Measurements from ENCODE around the gene ARHGAP26.

The ARHGAP26 gene

GRCh38 chr5:142830241-142831008, 60.2 kb downstream of the ARHGAP26 start:
- no peak for DNase-seq

DNA sequence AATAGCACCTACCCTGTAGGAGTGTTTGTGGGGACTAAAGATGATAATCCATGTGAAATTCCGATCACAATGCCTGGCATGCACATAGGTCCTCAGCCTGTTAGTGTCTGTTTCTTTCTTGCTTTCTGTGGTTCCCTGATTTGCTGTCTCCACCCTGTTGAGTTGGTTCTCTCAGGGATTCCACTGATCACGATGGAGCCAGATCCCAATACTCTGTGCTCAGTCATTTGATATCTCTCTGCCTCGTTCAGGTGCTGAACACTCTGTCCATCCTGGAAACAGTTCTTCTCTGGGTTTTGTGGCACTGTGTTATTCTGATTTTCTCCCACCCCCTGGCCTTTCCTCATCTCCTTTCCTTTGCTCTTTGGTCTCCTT, 60.8 kb downstream of the ARHGAP26 start:
- DNase-seq: no peak

DNA sequence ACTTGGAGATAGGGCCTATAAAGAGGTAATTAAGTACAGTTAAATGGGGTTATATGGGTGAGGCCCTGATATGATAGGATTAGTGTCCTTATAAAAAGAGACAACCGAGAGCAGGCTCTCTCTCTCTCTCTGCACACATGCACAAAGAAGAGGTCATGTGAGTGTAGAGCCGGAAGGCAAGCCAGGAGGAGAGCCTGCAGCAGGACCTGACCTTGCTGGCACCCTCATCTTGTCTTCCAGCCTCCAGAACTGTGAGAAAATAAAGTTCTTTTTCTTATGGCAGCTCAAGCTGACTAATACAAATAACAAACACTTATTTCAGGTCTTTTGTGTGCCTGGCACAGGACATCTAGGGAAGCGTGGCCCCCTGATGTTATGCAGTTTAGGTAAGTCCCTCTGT, 62.1 kb downstream of the ARHGAP26 start:
- no peak for DNase-seq

- DNase-seq: no peak
Observed at GRCh38 chr5:142833517-142834449, 63.6 kb downstream of the ARHGAP26 start.

DNA sequence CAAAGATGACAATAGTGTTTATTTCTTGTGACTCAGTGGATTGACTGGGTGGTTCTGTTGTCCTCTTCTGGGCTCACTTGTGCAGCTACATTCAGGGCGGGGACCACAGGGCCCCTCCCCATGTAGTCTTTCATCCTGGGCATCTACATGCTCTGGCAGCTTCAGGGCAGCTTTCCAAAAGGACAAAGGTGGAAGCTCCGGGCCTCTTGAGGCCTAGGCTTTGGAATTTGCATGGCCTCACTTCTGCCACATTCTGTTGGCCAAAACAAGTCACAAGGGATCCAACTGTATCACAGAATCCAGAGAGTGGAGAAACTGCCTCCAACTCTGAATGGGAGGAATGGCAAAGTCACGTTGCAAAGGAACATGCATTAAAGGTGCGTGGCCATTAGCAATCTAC, 64.3 kb downstream of the ARHGAP26 start:
- DNase-seq: no peak

DNA sequence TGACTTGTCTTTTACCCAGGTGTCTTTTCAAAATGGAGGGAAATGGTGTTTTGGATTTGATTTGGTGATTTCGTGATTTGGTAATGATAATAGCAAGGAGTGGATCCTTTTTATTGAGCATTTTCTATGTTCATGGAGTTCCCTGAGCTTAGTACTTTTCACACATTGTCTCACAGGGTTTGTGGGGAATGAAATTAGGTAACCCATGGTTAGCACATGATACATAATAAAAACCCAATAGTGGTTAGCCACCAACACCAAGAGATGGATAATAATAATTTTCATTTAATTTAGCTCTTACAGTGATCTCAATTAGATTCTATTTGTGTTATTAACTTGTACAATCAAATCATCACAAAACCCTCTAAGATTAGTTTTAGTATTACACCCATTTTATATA, 65.4 kb downstream of the ARHGAP26 start:
- no peak for DNase-seq

- no peak for DNase-seq
Observed at GRCh38 chr5:142836048-142836447, 65.9 kb downstream of the ARHGAP26 start.

- peak; percentile 84 to 85 for DNase-seq
Observed at GRCh38 chr5:142837081-142837725, 67.0 kb downstream of the ARHGAP26 start.

GRCh38 chr5:142838845-142839244, 68.7 kb downstream of the ARHGAP26 start:
- no peak for DNase-seq

- no peak for DNase-seq
Observed at GRCh38 chr5:142839711-142840346, 69.7 kb downstream of the ARHGAP26 start.

DNA sequence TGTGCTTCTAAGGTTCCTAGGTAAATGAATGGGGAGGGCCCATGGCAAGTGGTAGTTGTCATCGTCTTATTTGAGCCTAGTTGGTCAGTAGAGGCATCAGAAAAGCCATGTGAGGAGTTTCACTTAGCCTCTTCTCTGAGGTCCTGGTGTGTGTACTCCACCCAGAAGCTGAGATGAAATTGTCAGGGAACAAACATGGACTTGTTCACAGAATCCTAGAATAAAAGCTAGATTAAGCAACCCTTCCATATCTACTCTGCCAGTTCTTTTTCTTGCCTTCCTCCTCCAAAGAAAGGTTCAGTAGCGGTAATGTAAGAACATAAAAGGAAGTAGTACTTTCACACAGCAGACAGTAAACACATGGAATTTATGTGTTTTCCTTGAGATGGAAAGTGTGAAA, 70.4 kb downstream of the ARHGAP26 start:
- DNase-seq: no peak

- DNase-seq: no peak
Observed at GRCh38 chr5:142841511-142842265, 71.5 kb downstream of the ARHGAP26 start.

- no peak for DNase-seq
Observed at GRCh38 chr5:142842994-142843905, 73.1 kb downstream of the ARHGAP26 start.

GRCh38 chr5:142844866-142845265, 74.7 kb downstream of the ARHGAP26 start:
- no peak for DNase-seq

DNA sequence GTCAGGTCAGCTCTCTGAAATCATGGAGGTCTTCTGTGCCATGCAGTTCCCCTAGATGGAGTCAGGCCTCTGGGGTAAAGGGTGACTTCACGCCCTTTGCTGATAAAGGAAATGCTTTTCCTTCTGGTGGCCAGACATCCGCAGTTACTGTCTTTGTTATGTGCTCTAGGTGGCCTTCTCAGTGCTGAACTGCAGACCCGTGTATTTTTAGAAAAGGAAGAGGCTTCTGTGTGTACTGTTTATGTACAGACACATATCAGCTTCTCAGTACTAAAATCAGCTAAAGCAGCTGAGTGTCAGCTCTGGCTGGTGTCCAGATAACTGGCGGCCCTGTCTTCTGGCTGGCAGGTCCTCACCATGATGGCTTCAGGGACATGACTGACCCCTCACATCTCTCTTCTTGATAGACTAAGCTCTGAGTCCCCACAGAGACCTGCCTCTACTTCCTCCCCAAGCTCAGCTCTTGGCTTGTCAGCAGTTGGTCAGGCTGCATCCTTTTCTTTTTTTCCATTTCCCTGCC, 75.3 kb downstream of the ARHGAP26 start:
- DNase-seq: peak; percentile 32 to 38

DNA sequence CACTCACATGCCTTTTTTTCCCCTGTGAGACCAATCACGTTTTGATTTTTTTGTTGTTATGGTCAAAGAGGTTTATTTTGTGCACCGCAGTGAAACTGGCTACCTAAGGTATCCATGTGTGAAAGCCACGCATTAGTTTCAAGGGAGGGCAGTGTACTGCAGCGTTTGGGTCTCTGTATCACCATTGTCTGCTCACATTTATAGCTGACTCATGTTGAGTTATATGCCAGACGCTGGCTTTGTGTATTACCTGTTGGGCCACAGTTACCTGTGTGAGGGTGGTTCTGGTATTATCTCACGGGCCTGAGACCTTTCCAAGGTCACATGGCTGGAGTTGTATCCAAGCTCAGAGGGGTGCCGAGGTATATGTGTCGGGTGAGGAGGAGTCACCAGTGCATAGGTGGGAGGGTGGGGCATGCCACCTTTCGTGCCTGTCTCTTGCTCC, 75.8 kb downstream of the ARHGAP26 start:
- no peak for DNase-seq

GRCh38 chr5:142846406-142846805, 76.2 kb downstream of the ARHGAP26 start:
- peak; percentile 71 to 76 for DNase-seq

- DNase-seq: no peak
Observed at GRCh38 chr5:142847898-142848790, 78.0 kb downstream of the ARHGAP26 start.

DNA sequence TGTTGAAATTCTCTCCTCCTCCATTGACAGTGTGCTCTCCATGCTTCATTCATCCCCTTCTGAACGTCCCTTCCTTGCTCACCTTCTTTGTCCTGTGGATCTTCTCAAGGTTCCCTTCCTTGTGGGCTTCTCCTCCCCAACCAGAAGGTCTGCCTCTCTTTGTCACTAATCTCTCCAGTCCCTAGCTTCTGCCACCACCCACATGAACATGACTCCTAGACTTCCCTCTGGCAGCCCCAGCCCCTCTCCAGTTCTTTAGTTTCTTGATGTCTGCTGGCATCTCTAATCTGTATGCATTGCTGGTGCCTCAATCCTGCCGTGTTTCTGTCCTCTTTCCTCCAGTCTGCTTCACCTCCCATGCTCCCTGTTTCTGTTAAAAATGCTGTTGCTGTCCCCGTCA, 79.3 kb downstream of the ARHGAP26 start:
- peak; percentile 28 to 41 for DNase-seq
